Measurements from ENCODE around the gene MAPK8. TPM values are rescaled to one million over a fixed set of nuclear protein-coding genes. Genes with fewer than 3 reads are reported as not detected.

MAPK8 gene
- total RNA-seq, 1 donor from 2014 or later, result 40.0 TPM

DNA sequence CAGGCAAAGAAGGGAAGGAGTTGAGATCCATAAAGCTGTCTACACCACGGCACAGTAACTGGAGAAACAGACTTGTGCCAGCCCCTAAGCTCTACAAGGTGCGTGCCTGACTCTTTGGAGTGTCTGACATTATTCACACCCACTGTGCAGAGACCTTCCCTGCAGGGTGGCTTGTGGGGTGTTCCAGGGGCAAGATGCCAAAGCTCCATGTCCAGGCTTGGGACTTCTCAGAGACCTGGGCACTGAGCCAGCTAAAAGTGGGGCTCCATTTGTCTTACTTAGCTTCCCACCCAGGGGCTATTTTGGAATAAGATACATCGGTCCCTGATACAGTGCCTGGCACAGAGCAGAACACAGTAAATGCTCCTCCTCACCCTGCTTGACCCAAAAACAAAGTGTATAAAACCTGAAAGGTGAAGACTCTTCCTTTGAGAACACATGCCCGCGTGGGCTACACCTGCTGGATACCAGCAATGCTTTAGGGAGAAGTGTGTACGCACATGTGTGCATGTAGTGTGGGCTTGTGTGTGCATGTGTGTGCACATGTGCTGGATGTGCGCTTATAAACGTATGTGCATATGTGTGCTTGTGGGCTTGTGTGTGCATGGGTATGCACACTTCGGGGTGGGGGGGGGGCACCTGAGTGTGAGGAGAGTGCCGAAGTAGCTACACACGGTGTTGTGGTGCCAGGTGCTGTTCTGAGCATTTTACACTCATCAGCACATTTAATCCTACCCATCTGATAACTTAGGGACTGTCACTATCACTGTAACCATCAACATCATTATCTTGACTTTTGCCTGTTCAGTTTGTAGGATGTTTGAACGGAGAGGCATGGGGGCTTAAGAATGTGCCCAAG lies 155.4 kb downstream of the MAPK8 start:
- no peak for DNase-seq (ENCODE audit: low spot score)

- DNase-seq (ENCODE audit: low spot score), result no peak
These were observed 156.1 kb downstream of the MAPK8 start for GRCh38 chr10:48462482-48463020.

- no peak for DNase-seq (ENCODE audit: low spot score)
These were observed 157.0 kb downstream of the MAPK8 start for GRCh38 chr10:48463318-48464003.

GRCh38 chr10:48464121-48464870 lies 157.8 kb downstream of the MAPK8 start:
- no peak for DNase-seq (ENCODE audit: low spot score)

- DNase-seq (ENCODE audit: low spot score), result no peak
These were observed 158.6 kb downstream of the MAPK8 start for GRCh38 chr10:48464871-48465736.

GRCh38 chr10:48465860-48466521 lies 159.5 kb downstream of the MAPK8 start:
- DNase-seq (ENCODE audit: low spot score), result no peak

DNA sequence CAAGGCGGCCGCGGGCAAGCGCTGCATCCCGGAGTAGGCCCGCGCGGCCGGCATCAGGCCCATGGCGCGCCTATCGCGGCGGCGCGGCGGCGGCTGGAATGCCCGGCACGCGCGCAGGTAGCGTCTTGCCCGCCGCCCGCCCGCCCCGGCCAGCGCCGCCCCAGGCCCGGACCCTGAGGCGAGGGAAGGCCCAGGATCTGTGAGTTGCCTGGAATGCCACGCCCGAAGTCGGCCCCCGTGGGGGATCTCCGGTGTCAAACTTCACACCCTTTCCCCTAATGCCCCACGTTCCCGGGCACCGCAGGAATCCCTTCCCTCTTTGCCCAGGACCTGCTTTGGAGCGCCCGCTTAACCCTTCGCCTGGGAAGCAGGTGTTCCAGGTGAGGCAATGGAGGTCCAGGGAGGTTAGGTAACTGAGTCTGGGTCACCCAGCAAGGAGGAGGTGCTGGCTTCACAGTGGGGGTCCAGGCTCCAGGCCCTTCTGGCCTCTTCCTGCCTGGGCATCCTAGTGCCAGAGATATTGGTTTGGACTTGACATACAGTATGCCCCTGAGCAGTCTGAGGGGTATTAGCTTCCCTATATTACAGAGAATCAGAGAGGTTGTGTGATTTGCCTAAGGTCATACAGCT lies 160.2 kb downstream of the MAPK8 start:
- no peak for DNase-seq (ENCODE audit: low spot score)

GRCh38 chr10:48467669-48468068 lies 161.2 kb downstream of the MAPK8 start:
- DNase-seq (ENCODE audit: low spot score), result no peak

DNA sequence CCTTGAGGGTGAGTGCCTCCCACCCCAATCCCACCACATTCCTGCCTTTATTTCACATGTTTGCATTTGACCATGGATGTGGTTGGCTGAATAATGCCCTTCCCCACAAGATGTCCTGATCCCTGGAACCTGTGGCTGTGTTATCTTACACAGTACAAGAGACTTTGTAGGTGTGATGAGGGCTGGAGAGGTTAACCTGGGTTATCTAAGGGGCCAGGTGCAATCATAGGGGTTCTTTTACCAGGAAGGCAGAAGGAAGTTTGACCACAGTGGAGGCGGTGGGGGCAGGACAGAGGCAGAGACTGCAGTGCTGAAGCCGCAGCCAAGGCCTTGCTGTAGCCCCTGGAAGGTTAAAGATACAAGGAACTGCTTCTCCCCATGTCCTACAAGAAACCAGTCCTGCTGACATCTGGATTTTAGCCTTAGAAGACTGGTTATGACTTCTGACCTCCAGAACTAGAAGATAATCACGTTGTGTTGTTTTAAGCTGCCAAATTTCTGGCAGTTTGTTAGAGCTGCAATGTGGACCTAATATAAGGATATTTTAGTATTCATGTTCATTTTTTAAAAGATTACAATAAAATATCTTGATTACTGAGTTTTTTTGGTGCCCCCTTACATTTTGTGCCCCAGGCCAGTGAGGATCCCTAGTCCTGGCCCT lies 161.8 kb downstream of the MAPK8 start:
- DNase-seq (ENCODE audit: low spot score), result no peak

DNA sequence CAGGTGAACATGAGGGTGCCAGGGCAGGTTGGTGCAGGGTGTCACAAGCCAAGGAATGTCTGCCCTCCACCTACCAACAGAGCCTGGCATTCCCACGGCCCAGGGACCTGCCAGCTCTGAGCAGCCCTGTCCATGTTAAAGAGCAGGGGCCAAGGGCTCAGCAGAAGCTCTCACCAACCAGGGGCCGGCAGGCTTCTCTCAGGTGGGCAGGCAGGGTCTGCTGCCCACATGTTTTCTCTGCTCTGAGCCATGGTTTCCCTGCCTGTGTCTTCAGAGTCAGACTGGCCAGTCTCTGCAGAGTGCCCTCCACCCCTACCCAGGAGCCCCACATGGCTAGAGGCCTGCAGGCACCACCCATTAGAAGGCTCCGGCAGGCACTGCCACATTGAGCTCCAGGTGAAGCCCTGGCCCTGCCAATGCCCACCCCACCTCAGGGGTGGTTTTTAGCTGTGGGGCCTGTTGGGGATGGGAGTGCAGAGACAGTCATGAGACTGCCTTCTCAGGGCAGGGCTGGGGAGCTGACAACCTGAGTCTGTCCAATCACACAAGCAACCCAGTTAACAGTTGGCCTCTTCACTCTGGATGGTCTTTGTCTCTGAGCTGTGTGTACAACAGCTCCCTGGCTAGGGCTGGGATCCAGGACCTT lies 162.5 kb downstream of the MAPK8 start:
- no peak for DNase-seq (ENCODE audit: low spot score)

GRCh38 chr10:48469516-48470020 lies 163.1 kb downstream of the MAPK8 start:
- DNase-seq (ENCODE audit: low spot score), result no peak

GRCh38 chr10:48470115-48470892 lies 163.8 kb downstream of the MAPK8 start:
- no peak for DNase-seq (ENCODE audit: low spot score)

DNA sequence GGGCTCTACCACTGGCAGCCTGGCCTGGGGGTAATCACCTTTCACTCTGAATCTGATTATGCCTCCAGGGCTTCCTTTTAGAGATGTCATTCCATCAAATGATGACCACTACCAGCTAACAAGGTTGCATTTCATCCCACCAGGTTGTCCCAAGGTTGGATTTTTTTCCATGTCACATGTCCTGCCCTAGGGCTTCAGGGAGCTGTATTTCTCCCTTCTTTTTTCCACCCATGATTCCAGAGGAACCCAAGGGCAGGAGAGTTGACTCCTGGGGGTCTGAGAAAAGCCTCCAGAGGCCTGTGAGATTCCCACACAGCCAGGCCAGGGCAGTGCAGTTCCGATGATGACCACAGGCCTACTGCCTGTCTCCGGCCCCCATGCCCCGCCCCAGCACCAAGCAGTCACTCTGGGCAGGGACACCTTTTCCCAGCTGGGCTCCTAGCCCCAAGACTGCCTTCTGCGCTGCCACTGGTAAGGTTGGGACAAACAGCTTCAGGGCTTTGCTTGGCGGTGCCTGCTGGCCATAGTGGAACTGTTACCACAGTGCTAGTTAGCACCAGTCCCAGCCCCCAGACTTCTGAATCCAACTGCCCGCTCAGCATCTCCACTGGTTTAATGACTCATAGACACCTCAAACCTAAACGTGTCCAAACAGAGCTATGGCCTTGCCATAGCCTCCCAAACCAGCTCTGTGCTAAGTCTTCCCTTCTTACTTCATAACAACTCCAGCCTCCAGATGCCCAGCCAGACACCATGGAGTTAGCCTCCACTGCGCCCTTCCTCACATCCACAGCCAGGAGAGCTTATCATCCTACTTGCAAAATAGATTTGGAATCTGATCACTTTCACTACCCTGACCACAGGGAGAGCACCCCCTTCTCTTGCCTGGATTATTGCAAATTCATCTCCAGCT lies 164.7 kb downstream of the MAPK8 start:
- no peak for DNase-seq (ENCODE audit: low spot score)

DNA sequence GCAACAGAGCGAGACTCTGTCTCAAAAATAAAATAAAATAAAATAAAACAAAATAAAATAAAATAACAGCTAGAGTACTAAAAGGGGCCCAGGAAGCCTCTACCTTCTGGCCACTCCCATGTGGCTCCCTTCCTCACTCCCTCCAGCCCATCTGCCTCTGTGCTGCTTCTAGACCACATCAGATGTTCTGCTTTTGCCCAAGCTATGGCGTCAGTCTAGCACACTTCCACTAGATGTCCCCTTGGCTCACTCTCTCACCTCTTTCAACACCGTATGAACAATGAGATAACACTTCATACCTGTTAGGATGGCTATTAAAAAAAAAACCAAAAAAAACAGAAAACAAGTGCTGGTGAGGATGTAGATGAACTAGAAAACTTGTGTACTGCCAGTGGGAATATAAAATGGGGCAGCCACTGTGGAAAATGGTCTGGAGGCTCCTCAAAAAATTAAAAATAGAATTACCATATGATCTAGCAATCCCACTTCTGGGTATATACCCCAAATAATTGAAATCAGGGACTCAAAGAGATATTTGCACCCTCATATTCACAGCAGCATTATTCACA lies 166.1 kb downstream of the MAPK8 start:
- no peak for DNase-seq (ENCODE audit: low spot score)

DNA sequence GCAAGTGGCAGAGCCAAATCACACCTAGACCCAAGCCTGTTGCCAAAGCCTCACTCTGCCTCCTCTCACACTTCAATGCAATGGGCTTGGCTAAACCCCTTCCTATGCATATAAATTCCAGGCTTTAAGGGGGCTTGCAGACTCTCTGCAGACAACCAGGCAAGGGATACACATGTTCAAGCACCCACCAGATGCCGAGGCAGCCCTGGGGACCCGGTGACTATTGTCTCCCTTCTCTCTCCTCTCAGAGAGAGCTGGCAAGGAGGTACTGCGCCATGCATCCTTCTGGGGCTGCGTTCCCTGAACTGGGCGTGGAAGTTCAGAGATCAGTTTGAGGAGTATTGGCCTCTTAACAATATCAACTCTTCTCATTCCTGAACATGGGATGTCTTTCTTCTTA lies 167.2 kb downstream of the MAPK8 start:
- no peak for DNase-seq (ENCODE audit: low spot score)

DNA sequence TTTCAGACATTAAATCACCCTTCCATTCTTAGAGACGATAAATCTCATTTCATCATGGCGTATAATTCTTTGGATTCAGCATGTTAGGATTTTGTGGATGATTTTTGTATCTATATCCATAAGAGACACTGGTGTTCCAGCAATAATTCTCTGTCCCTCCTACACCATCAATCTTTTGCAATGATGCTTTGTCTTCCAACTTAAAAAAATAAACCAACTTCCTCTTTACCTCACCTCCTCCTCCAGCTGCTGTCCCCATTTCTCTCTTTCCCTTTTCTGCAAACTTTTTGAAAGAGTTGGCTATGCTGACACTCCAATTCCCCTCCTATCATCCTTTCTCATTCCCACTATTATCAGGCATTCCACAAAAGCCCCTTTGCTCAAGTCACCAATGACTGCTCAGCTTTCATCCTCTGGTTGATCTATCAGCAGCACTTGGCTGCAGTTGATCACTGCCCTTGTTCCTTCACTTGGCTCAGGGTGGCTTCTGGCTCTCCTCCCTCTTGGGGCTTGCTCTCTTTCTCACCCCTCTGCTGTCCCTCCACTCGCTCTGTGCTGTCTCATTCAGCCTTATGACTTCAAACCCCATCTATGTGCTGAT lies 168.4 kb downstream of the MAPK8 start:
- no peak for DNase-seq (ENCODE audit: low spot score)

All from mucosa of gallbladder (tissue), 1 donor.